HepG2 (cell line): ENCODE data around the gene GNAI2. TPM values are rescaled to one million over a fixed set of nuclear protein-coding genes. Genes with fewer than 3 reads are reported as not detected.
A peak's percentile ranks its signal among the peaks of the same experiment; 100 is the strongest.

ENCODE experiments used
- HNF4G ChIP-seq, 2 experiments: sonication (generic) in 1 of 2; formaldehyde crosslinking in 1 of 2; IDR thresholded peaks; 2 replicates each; pipeline versions ENCODE4 v1.4.0 to v1.6.1; 2011 to 2020; ENCODE audit warnings: borderline replicate concordance in 2 of 2, low read depth in 2 of 2, mild to moderate bottlenecking in 2 of 2, low read length in 1 of 2, missing genetic modification reagents in 1 of 2, moderate library complexity in 1 of 2
- ISX ChIP-seq: sonication (generic); formaldehyde crosslinking; conservative IDR thresholded peaks from 2 replicates; pipeline ENCODE4 v1.5.0; 2020; ENCODE audit warnings: missing genetic modification reagents
- MIER2 ChIP-seq: IDR thresholded peaks from 2 replicates; pipeline ENCODE4 v1.6.1; 2016; ENCODE audit warnings: missing biosample characterization, missing genetic modification reagents
- PHF5A ChIP-seq: IDR thresholded peaks from one replicate; pipeline ENCODE4 v1.6.1; 2018; ENCODE audit warnings: low read depth, missing genetic modification reagents; ENCODE audit not compliant: unreplicated experiment
- RAD51 ChIP-seq: fragments of 450-650 bp; IDR thresholded peaks from 2 replicates; pipeline ENCODE4 v1.6.1; 2016; ENCODE audit warnings: borderline replicate concordance
- REL ChIP-seq: sonication (generic); formaldehyde crosslinking; conservative IDR thresholded peaks from 2 replicates; pipeline ENCODE4 v1.8.0; 2022; ENCODE audit warnings: mild to moderate bottlenecking, missing genetic modification reagents, moderate library complexity
- SIN3A ChIP-seq: IDR thresholded peaks from 2 replicates; pipeline ENCODE4 v1.6.1; 2011; ENCODE audit warnings: low read depth, mild to moderate bottlenecking, control low read depth, low read length, borderline replicate concordance
- SRF ChIP-seq: IDR thresholded peaks from 2 replicates; pipeline ENCODE4 v1.6.1; 2011; ENCODE audit warnings: mild to moderate bottlenecking, low read depth, low read length, moderate library complexity
- TGIF2 ChIP-seq: IDR thresholded peaks from 2 replicates; pipeline ENCODE4 v1.6.1; 2016; ENCODE audit warnings: control low read depth, missing compliant biosample characterization
- TOPORS ChIP-seq: sonication (generic); formaldehyde crosslinking; IDR thresholded peaks from 2 replicates; pipeline ENCODE4 v1.8.0; 2023; ENCODE audit warnings: mild to moderate bottlenecking, missing genetic modification reagents
- U2AF2 ChIP-seq: fragments of 200-400 bp; formaldehyde crosslinking; IDR thresholded peaks from 2 replicates; pipeline ENCODE4 v1.6.1; 2017; ENCODE audit warnings: low read depth, mild to moderate bottlenecking, low read length
- ZNF383 ChIP-seq: sonication (generic); formaldehyde crosslinking; IDR thresholded peaks from 2 replicates; pipeline ENCODE4 v1.4.0; 2020; ENCODE audit warnings: missing genetic modification reagents, mild to moderate bottlenecking, borderline replicate concordance
- ZNF557 ChIP-seq: sonication (generic); formaldehyde crosslinking; IDR thresholded peaks from 2 replicates; pipeline ENCODE4 v1.4.0; 2020; ENCODE audit warnings: missing genetic modification reagents
- ZNF558 ChIP-seq: sonication (generic); formaldehyde crosslinking; IDR thresholded peaks from 2 replicates; pipeline ENCODE4 v1.9.0; 2022; ENCODE audit warnings: mild to moderate bottlenecking, missing genetic modification reagents, borderline replicate concordance
- ZNF572 ChIP-seq: sonication (generic); formaldehyde crosslinking; IDR thresholded peaks from 2 replicates; pipeline ENCODE4 v1.5.1; 2020; ENCODE audit warnings: mild to moderate bottlenecking, missing genetic modification reagents
- ZNF879 ChIP-seq: sonication (generic); formaldehyde crosslinking; IDR thresholded peaks from 2 replicates; pipeline ENCODE4 v1.8.1; 2023; ENCODE audit warnings: missing genetic modification reagents
- ZNF891 ChIP-seq: sonication (generic); formaldehyde crosslinking; IDR thresholded peaks from 2 replicates; pipeline ENCODE4 v1.5.0; 2020; ENCODE audit warnings: mild to moderate bottlenecking, missing genetic modification reagents
- polyA plus RNA-seq, 8 experiments: library from polyadenylated mRNA; depleted of rRNA in 3 of 8; stranded (reverse) in 7 of 8; unstranded in 1 of 8; fragments of >200 nt; fragmentation: Illumina TruSeq in 4 of 8; extraction: Trizol in 4 of 8; gene quantifications; 2 replicates each; pipeline versions ENCODE4 v1.2.1 to v1.2.3, GENCODE V29; 2011 to 2016; ENCODE audit warnings: low read depth in 4 of 8, missing spikeins in 1 of 8, mixed read lengths in 1 of 8; ENCODE audit not compliant: insufficient read depth in 1 of 8
- total RNA-seq, 5 experiments: library from RNA; depleted of rRNA; stranded (reverse); fragments of >200 nt; fragmentation: Illumina TruSeq; extraction: Trizol; gene quantifications; 2 replicates each; pipeline ENCODE4 v1.2.3, GENCODE V29; 2016; ENCODE audit warnings: low read depth in 1 of 5
- TF ChIP-seq, protein P1 (sequence below), 2 experiments: sonication (generic) in 1 of 2; formaldehyde crosslinking in 1 of 2; IDR thresholded peaks; 2 replicates each; pipeline versions ENCODE4 v1.5.1 to v1.6.1; 2011 to 2020; ENCODE audit warnings: borderline replicate concordance in 1 of 2, low read depth in 1 of 2, low read length in 1 of 2, mild to moderate bottlenecking in 1 of 2, missing genetic modification reagents in 1 of 2, moderate library complexity in 1 of 2
- TF ChIP-seq, protein P2 (sequence below): IDR thresholded peaks from 2 replicates; pipeline ENCODE4 v1.6.1; 2016; ENCODE audit warnings: missing compliant biosample characterization, missing genetic modification reagents, borderline replicate concordance
- TF ChIP-seq, protein P3 (sequence below): IDR thresholded peaks from 2 replicates; pipeline ENCODE4 v1.6.1; 2016; ENCODE audit warnings: missing compliant biosample characterization, missing genetic modification reagents, borderline replicate concordance
- TF ChIP-seq, protein P4 (sequence below): sonication (generic); formaldehyde crosslinking; IDR thresholded peaks from 2 replicates; pipeline ENCODE4 v1.8.0; 2022; ENCODE audit warnings: missing genetic modification reagents, mild to moderate bottlenecking, borderline replicate concordance
- TF ChIP-seq, protein P5 (sequence below): IDR thresholded peaks from 2 replicates; pipeline ENCODE4 v1.6.1; 2016

The GNAI2 gene
- total and polyA plus RNA-seq, 2 of the 13 experiments (the other 11 are each of a cell fraction or from before 2014, with no cell fraction given): 51.1 to 66.2 TPM

DNA sequence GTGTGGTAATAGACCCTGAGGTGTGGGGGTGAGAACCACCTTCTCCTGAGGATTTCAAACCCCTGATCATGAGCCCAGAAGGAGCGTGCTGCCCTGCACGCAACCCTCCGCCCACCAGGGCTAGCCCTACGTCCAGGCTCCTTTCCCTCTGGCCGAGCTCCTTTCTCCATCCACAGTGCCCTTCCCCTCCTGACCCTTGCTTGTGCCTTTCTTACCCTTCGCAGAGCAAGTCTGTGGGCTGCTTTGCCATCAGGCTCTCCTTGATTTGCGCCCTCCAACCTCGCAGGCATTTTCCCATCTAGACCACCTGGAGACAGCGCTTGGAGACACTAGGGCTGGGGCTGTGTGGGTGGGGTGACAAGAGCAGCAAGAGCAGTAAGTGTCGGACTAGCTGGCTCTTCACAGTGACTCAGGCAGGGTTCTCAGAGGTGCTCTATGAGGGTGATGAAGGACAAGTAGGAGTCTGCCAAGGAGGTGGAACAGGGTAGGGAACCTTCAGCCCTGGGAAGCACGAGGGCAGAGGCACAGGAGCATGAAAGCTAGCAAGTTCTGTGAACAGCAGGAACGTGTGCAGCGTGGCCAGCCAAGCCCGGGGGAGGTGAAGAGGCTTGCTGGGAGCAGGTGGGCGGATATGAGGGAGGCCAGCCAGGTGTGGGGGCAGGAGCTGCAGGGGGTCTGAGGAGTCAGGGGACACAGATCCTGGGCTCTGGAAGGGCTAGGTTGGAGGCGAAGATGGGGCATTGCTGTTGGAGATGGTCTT is 33.5 kb upstream of the GNAI2 start (continued):
- TF ChIP-seq U2AF2 (no peak), HNF4G (IDR thresholded peaks at IDR 0.05; ENCODE audit: borderline replicate concordance, low read depth, low read length) (no peak), HNF4G (CRISPR knock-in tag; IDR thresholded peaks at IDR 0.05; ENCODE audit: borderline replicate concordance, low read depth) (no peak), SRF (no peak), ZNF891 (CRISPR knock-in tag) (0 out of 2 replicates have a peak, but pooled peaks have one; percentile 8), ISX (CRISPR knock-in tag) (no peak), ZNF383 (peak; percentile 9; the same call in 1 of the 2 replicates), REL (CRISPR knock-in tag) (no peak), ZNF879 (CRISPR knock-in tag) (no peak), SIN3A (no peak), PHF5A (no peak), ZNF572 (CRISPR knock-in tag) (no peak), RAD51 (no peak), ZNF558 (CRISPR knock-in tag) (no peak), TOPORS (no peak), MIER2 (CRISPR knock-in tag) (no peak), TGIF2 (CRISPR knock-in tag) (no peak), ZNF557 (CRISPR knock-in tag) (no peak)
- TF ChIP-seq, protein P1, sequence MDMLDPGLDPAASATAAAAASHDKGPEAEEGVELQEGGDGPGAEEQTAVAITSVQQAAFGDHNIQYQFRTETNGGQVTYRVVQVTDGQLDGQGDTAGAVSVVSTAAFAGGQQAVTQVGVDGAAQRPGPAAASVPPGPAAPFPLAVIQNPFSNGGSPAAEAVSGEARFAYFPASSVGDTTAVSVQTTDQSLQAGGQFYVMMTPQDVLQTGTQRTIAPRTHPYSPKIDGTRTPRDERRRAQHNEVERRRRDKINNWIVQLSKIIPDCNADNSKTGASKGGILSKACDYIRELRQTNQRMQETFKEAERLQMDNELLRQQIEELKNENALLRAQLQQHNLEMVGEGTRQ (IDR thresholded peaks at IDR 0.05; ENCODE audit: low read depth, low read length): no peak
- TF ChIP-seq, protein P1 (CRISPR knock-in tag; IDR thresholded peaks at IDR 0.05; ENCODE audit: borderline replicate concordance): no peak
- TF ChIP-seq, protein P2, sequence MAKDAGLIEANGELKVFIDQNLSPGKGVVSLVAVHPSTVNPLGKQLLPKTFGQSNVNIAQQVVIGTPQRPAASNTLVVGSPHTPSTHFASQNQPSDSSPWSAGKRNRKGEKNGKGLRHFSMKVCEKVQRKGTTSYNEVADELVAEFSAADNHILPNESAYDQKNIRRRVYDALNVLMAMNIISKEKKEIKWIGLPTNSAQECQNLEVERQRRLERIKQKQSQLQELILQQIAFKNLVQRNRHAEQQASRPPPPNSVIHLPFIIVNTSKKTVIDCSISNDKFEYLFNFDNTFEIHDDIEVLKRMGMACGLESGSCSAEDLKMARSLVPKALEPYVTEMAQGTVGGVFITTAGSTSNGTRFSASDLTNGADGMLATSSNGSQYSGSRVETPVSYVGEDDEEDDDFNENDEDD (CRISPR knock-in tag): no peak
- TF ChIP-seq, protein P3, sequence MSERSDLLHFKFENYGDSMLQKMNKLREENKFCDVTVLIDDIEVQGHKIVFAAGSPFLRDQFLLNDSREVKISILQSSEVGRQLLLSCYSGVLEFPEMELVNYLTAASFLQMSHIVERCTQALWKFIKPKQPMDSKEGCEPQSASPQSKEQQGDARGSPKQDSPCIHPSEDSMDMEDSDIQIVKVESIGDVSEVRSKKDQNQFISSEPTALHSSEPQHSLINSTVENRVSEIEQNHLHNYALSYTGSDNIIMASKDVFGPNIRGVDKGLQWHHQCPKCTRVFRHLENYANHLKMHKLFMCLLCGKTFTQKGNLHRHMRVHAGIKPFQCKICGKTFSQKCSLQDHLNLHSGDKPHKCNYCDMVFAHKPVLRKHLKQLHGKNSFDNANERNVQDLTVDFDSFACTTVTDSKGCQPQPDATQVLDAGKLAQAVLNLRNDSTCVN (CRISPR knock-in tag): 0 out of 2 replicates have a peak, but pooled peaks have one; percentile 4
- TF ChIP-seq, protein P4, sequence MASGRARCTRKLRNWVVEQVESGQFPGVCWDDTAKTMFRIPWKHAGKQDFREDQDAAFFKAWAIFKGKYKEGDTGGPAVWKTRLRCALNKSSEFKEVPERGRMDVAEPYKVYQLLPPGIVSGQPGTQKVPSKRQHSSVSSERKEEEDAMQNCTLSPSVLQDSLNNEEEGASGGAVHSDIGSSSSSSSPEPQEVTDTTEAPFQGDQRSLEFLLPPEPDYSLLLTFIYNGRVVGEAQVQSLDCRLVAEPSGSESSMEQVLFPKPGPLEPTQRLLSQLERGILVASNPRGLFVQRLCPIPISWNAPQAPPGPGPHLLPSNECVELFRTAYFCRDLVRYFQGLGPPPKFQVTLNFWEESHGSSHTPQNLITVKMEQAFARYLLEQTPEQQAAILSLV (CRISPR knock-in tag): 0 out of 2 replicates have a peak, but pooled peaks have one; percentile 11
- TF ChIP-seq, protein P5, sequence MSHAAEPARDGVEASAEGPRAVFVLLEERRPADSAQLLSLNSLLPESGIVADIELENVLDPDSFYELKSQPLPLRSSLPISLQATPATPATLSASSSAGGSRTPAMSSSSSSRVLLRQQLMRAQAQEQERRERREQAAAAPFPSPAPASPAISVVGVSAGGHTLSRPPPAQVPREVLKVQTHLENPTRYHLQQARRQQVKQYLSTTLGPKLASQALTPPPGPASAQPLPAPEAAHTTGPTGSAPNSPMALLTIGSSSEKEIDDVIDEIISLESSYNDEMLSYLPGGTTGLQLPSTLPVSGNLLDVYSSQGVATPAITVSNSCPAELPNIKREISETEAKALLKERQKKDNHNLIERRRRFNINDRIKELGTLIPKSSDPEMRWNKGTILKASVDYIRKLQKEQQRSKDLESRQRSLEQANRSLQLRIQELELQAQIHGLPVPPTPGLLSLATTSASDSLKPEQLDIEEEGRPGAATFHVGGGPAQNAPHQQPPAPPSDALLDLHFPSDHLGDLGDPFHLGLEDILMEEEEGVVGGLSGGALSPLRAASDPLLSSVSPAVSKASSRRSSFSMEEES: no peak; the same call in 1 of the 2 replicates
